GM21423 (cell line): ENCODE results near the gene CD320.
"Not testable (repeated sequence)": the region's sequence is repeated elsewhere in the genome, so short reads cannot be mapped to it uniquely, and the experiment has no call there.

Source experiments
- ATAC-seq: cut with Tn5 transposase; IDR thresholded peaks from one replicate; pipeline ENCODE4 v1.9.1; 2021; ENCODE audit warnings: mild to moderate bottlenecking, moderate library complexity; ENCODE audit not compliant: unreplicated experiment

Gene CD320

GRCh38 chr19:8307965-8308866 lies at the start of gene CD320:
TSS of gene CD320 (minus strand) at chr19:8308358. CDS start at chr19:8308290, 68 bp downstream.
- peak; percentile 67 for ATAC-seq

GRCh38 chr19:8357007-8357521 lies 48.9 kb upstream of the CD320 start:
- ATAC-seq: no peak

GRCh38 chr19:8355631-8356402 lies 47.7 kb upstream of the CD320 start:
- ATAC-seq: no peak

GRCh38 chr19:8352845-8353244 lies 44.7 kb upstream of the CD320 start:
- ATAC-seq: not testable (repeated sequence)

- no peak for ATAC-seq
Measured at GRCh38 chr19:8352134-8352827, 44.1 kb upstream of the CD320 start.

GRCh38 chr19:8349629-8350372 lies 41.6 kb upstream of the CD320 start:
- ATAC-seq: not testable (repeated sequence)

GRCh38 chr19:8343483-8343844 lies 35.3 kb upstream of the CD320 start:
- no peak for ATAC-seq

GRCh38 chr19:8342684-8343482 lies 34.7 kb upstream of the CD320 start, which contains the start of gene KANK3:
TSS of gene KANK3 (minus strand) at chr19:8343262. CDS start at chr19:8337828, 5,434 bp downstream.
- ATAC-seq: peak; percentile 87

GRCh38 chr19:8342316-8342683 lies 34.1 kb upstream of the CD320 start:
- no peak for ATAC-seq

GRCh38 chr19:8341504-8341903 lies 33.3 kb upstream of the CD320 start:
- ATAC-seq: not testable (repeated sequence)

- ATAC-seq: no peak
Measured at GRCh38 chr19:8340341-8341096, 32.4 kb upstream of the CD320 start.

- ATAC-seq: no peak
Measured at GRCh38 chr19:8338835-8339234, 30.7 kb upstream of the CD320 start.

- ATAC-seq: no peak
Measured at GRCh38 chr19:8337728-8338127, 29.6 kb upstream of the CD320 start.

GRCh38 chr19:8336660-8337059 lies 28.5 kb upstream of the CD320 start:
- ATAC-seq: no peak

GRCh38 chr19:8336072-8336569 lies 28.0 kb upstream of the CD320 start:
- no peak for ATAC-seq

- ATAC-seq: no peak
Measured at GRCh38 chr19:8335343-8336071, 27.3 kb upstream of the CD320 start.

- no peak for ATAC-seq
Measured at GRCh38 chr19:8334458-8335342, 26.5 kb upstream of the CD320 start.
